Epithelial cell of proximal tubule (primary cell): ENCODE measurements around the gene LAGE3. TPM values are rescaled to one million over a fixed set of nuclear protein-coding genes. Genes with fewer than 3 reads are reported as not detected.

Experiments used
- DNase-seq: peaks from one replicate; pipeline ENCODE4 v3.0.0-alpha.2; 2011; ENCODE audit warnings: low read depth
- H3K4me3 ChIP-seq: 2 replicates; pipeline ENCODE4 v1.5.1; 2011; ENCODE audit warnings: low read depth, mild to moderate bottlenecking, low read length
- total RNA-seq: library from RNA; depleted of rRNA; stranded (reverse); fragments of >200 nt; gene quantifications from 2 replicates; pipeline ENCODE4 v1.2.3, GENCODE V29; 2015
- TF ChIP-seq, protein P1 (sequence below): conservative IDR thresholded peaks from 2 replicates; pipeline ENCODE4 v1.5.1; 2012; ENCODE audit warnings: low read depth, mild to moderate bottlenecking, low read length

LAGE3 gene
- total RNA-seq, 1 donor from 2014 or later: 23.0 TPM

DNA sequence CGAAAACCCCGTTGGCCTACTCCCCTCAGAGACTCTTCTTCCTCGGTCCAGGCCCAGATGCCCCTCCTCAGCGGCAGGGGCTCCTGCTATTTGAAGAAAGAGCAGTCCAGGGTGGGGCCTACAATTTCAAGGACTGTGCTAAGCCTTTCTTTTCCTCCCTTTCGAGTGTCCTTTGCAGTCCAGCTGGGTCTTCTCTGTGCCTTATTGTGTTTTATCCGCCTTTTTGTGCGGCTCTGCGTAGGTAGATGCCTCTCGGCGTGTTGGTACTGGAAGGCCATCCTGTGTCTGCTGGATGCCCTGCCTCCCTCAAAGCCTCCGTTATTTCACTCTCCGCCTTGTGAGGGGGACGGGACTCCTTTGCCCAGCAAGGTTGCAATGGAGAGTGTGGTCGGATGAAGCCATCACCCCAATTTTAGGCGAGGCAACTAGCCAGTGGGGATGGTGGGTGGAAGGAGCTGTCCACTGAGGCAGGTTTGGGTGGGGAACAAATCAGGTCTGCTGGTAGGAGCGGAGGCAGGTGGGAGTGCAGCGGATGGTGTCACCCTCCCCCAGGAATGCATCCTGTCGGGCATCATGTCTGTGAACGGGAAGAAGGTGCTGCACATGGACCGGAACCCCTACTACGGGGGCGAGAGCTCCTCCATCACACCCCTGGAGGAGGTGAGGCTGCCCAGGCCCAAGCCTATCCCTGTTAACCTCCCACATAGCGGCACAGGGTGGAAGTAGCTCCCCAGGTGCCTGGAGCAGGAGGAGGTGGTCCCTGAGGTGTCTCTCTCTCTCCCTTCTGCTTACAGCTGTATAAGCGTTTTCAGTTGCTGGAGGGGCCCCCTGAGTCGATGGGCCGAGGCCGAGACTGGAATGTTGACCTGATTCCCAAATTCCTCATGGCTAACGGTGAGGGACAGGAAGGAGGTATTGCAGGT, 40.8 kb downstream of the LAGE3 start:
- peak overlapping the region; percentile 65 for H3K4me3 ChIP-seq
- TF ChIP-seq, protein P1, sequence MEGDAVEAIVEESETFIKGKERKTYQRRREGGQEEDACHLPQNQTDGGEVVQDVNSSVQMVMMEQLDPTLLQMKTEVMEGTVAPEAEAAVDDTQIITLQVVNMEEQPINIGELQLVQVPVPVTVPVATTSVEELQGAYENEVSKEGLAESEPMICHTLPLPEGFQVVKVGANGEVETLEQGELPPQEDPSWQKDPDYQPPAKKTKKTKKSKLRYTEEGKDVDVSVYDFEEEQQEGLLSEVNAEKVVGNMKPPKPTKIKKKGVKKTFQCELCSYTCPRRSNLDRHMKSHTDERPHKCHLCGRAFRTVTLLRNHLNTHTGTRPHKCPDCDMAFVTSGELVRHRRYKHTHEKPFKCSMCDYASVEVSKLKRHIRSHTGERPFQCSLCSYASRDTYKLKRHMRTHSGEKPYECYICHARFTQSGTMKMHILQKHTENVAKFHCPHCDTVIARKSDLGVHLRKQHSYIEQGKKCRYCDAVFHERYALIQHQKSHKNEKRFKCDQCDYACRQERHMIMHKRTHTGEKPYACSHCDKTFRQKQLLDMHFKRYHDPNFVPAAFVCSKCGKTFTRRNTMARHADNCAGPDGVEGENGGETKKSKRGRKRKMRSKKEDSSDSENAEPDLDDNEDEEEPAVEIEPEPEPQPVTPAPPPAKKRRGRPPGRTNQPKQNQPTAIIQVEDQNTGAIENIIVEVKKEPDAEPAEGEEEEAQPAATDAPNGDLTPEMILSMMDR: no peak
- no peak for DNase-seq

DNA sequence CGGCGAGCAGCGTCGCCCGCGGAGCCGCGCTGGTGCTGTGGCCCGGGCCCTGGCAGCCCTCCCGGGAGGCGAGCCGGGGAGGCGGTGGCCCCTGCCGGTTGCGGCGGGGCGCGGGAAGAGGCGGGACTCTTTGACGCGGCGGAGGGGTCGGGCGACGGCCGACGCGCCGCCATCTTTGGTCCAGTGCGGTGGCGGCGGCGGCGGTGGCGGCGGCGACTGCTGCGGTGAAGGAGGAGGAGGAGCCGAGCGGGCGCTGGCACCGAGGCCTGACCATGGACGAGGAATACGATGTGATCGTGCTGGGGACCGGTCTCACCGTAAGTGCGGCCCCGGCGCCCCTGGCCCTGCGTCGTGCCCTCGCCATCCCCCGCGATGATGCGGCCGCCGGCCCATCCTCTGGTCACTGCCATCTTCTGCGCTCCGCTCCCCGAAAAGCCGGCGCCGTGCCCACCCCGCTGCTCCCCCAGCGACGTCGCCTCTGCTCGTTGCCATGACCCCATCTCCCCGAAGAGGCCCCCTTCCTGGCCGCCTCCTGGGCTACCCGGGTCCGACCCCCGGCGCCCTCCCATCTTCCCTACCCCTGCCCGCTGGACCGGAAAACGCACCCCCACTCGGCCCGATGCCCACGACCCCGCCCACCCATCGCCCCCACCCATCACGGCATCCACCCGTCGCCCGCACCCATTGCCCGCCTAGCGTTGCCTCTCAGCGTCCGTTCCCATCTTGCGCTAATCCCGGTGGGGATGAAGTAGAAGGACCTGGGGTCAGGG, 41.9 kb downstream of the LAGE3 start, which contains the start of gene GDI1:
TSS of gene GDI1 (plus strand) at position 172 of the 770 bp plus-strand sequence. CDS start at position 273, 101 bp downstream.
- H3K4me3 ChIP-seq: peak within 1 kb of the TSS; percentile 65
- TF ChIP-seq, protein P1: no peak
- no peak for DNase-seq

DNA sequence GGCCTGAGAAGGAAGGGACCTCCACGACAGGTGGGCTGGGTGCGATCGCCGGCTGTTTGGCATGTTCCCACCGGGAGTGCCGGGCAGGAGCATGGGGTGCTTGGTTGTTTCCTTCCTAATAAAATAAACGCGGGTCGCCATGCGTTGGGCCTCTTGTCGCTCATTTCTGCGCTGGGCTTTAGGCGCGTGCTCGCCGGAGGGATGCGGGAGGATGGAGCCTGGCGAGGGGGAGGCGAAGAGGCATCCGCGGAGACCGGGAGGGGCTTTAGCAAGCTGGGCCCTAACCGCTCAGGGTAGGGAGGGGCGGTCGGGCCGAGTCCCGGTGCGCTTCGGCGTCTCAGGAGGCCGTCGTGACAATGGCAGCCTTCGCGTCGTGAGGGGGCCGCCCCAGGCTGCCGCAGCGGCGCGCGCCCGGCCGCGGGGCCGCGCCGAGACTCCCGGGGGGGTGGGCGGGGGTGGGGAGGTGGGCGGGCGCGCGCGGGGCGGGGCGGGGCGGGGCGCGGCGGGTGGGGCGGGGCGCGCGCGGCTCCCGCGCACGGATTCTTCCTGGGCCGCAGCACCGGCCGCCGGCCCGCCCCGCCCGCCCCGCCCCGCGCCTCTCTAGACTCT, 42.6 kb downstream of the LAGE3 start:
- no peak for DNase-seq
- H3K4me3 ChIP-seq: peak overlapping the region; percentile 65
- TF ChIP-seq, protein P1: no peak

DNA sequence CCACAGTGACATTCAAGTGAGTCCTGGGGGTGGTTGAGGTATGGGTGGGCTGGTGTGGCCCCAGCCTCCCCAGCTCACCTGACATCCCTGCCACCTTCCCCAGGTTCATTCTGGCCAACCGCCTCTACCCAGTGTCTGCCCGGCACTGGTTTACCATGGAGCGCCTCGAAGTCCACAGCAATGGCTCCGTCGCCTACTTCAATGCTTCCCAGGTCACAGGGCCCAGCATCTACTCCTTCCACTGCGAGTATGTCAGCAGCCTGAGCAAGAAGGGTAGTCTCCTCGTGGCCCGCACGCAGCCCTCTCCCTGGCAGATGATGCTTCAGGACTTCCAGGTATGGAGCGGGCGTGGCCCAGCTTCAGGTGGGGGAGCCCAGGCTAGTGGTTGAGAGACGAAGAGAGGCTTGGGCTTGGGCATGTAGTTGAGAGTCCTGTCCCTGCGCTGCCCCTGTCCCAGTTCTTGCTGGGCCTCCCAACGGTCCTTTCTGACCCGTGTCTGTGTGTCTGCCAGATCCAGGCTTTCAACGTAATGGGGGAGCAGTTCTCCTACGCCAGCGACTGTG, 43.8 kb downstream of the LAGE3 start:
- no peak for DNase-seq
- TF ChIP-seq, protein P1: no peak
- H3K4me3 ChIP-seq: no peak overlapping the region

DNA sequence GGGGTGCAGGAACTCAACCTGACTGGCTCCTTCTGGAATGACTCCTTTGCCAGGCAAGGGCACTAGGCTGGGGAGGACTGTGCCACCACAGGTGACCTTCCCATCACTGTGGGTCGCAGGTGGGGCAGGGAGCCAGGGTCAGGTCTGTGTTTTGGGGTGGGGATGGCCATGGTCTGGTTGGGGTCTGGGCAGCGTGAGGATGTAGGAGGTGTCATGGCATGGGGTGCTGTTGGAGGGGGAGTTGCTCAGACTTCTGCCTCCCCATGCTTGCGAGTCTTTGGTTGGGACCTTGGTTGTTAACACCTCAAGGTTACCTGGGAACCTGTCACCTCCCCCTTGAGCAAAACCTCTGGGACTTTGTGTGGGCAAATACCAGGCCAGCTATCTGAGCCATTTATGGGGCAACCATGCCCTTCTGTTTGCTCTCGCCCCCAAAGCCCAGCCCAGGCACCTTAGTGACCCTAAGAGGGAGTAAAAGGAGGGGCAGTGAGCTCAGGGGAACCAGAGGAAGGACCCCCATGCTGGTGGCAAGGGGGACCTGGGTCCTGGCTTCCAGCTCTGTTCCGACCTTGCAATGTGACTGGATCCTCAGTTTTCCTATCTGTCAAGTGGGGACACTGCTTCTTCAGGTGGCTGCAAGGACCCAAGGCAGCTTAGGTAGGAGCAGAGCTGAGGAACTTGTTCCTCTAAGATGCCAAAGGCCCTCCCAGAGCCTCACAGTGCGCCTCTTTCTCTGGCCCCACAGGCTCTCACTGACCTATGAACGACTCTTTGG, 44.5 kb downstream of the LAGE3 start:
- TF ChIP-seq, protein P1: no peak
- DNase-seq: no peak
- H3K4me3 ChIP-seq: no peak overlapping the region

DNA sequence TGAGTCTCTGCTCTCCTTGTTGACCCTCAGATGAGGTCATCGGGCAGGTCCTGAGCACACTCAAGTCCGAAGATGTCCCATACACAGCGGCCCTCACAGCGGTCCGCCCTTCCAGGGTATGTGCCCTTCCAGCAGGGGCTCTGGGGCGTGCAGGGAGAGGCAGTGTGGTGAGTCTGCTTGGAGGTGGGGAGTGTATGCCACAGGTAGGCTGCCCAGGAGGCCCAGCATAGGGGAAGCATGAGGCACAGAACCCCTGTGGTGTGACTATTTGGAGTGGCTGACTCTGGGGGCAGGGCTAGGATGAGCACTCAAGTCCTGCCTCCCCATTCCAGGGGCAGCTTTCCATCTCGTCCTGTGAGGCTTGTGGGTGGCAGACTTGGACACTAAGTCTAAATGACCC, 45.5 kb downstream of the LAGE3 start:
- no peak overlapping the region for H3K4me3 ChIP-seq
- no peak for DNase-seq
- TF ChIP-seq, protein P1: no peak
